LHCN-M2 (cell line): ENCODE measurements around the gene NDUFA11. TPM values are rescaled to one million over a fixed set of nuclear protein-coding genes. Genes with fewer than 3 reads are reported as not detected.

ENCODE experiments used
- DNase-seq: peaks from one replicate; pipeline ENCODE4 v3.0.0-alpha.2; 2012; ENCODE audit warnings: low read depth
- total RNA-seq: library from RNA; depleted of rRNA; stranded (reverse); fragments of >200 nt; gene quantifications from 2 replicates; pipeline ENCODE4 v1.2.3, GENCODE V29; 2014

NDUFA11 gene
- total RNA-seq, 1 experiment from 2014 or later, result 188 TPM

DNA sequence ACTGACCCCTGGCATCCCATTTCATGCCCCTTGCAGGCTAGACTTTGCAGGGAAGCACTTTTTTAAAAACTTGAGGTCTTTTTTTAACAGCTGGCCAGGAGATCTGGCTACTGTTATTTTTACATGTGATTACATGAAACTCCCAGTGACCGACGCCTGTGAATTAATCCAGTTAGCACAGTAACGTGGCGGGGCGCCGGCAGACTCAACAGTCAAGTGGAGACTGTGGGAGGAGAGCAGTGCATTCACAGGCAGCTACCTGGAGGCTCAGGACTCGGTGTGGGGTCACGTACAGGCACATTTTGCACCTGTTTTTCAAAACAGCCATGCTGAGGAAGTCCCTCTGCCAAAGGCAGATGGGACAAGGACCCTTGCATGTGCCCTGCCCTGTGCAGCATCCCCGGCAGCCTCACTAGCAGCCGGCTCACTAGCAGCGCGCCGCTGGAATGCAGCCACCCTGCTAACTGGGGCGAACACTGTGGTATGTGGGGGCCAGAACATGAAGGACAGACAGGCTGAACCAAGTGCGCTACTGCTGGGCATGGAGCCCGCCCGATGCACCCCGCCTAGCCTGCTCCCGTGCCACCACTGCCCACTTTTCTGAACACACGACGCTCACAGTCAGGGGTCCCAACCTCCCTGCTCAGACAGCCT, 29.1 kb upstream of the NDUFA11 start:
- no peak for DNase-seq

DNA sequence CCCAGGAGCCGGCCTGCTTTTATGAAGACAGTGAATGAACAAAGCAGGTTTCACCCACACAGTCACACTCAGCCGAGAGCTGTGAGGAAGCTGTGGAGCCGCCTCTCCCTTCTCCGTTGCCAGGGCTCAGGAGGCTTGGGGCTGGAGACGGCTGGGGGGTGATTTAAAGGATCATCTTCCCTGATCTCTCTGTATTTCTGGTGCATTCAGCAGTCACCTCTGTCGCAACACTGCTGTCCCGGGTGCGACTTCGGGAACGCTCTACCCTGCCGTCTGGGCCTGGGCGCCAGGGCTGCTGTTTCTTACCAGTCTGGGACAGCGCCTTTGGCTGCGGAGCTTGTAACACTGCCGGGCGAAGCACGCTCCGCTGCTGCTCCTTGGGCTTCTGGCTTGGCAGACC, 28.6 kb upstream of the NDUFA11 start:
- no peak for DNase-seq

DNA sequence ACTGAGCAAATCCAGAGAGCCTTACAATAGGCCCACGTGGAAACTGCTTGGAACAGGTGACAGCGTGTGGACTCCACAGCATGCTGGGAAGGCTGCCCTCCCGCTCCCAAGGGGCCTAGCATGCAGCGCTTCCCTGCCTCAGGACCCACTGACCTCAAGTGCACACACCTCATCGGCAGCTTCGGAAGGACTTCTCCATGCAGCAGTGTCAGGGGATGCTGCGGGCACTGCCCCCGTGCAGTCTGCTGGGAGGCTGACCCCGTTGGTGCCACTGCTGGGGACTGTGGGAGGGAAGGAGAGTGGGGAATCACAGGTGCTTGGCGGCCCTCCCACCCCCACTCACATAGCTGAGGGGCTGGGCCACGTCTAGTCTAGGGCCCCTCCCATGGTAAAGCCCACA, 27.7 kb upstream of the NDUFA11 start:
- no peak for DNase-seq

DNA sequence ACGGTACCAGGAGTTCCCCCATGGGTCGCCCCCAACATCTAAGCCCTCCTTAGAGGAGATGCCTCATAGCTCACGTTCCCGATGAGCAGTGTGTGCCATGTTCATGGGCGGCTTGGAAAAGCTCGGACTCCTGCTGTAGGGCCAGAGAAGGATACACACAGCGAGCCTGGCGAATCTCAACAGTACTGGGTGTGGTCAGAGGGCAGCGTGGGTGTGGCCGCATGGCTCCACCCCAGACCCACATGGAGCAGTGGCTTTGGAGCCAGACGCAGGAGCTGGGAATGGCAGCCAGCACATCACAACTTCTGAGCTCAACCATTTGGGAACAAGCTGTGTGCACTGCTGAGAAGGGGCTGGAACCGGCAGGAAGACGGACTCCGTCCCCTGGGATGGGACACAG, 26.0 kb upstream of the NDUFA11 start:
- DNase-seq, result no peak

DNA sequence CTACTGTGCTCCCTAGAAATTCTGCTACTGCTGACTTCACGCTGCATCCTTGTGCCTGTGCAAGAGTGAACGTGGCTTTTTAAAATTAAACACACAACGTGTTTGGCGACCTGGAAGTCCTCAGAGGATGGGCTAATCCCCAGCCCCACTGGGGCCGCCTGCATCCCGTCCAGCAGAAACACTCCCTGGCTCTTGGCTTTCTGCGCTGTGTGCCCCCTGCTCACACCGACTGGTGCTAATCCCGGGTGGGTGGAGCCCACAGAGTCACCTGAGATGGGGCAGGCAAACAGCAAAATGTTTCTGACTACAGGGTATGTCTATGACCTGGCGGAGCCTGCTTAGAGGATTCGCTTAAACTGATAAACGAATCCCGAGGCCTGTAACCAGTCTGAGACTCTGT, 25.6 kb upstream of the NDUFA11 start:
- no peak for DNase-seq

DNA sequence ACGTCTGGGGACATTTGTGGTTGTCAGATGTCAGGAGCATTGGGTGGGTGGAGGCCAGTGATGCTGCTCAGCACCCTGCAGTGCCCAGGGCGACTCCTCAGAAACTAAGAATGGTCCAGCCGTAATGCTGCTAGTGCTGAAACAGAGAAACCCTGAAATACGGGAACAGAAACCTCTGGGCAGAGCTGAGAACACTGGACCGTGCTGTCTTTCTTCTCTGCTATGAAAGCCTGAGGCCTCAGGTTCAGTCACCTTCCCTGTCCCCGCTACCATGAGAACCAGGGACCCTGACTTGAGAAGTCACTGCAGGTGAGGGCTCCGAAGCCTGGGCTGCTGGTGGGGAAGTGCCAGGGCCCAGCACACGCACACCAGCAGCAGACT, 23.8 kb upstream of the NDUFA11 start:
- no peak for DNase-seq

DNA sequence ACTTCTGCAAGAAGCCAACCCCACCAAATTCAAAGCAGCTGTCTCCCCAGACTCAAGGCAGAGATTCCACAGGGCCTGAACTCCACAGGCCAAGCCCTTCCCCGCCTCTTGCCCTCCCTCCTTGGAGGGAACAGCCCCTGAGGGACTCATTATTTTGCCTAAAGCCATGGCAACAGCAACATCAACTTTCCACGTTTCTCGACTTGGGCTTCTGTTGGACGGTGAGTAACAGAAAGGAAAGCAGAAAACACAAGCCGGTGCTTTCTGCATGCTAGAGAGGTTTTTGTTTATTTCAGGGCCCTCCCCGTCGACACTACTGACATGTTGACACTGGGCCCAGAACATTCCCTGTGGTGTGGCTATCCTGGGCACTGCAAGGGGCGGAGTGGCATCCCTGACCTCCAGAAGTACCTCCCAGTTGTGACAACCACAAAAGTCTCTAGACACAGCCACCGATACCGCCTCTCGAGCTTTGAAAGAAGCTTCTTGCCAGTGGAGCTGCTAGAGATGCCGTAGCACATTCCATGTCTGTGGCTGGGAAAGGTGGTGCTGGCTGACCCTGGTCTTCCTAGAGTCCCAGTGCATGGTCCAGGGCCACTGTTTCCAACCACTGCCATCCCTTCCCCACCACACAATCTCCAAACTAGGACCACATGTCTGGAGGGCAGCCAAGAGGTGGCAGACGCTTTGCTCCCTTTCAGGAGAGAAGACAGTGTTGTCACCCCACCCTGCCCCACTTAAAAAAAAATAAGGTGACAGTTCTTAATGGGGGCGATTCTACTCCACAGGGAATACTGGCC, 23.3 kb upstream of the NDUFA11 start:
- DNase-seq, result peak; percentile 86

DNA sequence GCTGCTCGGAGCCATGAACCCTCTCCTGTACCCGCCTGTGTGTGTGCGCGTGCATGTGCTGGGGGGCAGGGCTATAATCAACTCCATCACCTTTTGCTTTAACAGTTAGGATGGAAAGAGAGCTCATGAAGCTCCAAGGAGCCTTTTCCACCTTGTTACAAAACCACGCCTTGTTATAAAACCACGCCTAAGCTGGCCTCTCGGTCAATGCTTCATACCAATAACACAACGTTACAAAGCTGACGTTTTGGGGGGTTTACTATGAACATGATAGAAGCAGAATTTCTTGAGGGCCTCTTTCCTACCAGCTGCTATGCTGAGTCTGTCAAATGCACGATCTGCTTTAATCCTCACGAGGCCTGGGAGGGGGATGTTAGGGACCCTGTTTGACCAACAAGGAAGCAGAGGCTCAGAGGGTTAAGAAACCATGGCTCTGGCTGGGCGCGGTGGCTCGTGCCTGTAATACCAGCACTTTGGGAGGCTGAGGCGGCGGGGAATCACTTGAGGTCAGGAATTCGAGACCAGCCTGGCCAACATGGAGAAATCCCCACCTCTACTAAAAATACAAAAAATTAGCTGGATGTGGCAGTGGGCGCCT, 22.3 kb upstream of the NDUFA11 start:
- no peak for DNase-seq

DNA sequence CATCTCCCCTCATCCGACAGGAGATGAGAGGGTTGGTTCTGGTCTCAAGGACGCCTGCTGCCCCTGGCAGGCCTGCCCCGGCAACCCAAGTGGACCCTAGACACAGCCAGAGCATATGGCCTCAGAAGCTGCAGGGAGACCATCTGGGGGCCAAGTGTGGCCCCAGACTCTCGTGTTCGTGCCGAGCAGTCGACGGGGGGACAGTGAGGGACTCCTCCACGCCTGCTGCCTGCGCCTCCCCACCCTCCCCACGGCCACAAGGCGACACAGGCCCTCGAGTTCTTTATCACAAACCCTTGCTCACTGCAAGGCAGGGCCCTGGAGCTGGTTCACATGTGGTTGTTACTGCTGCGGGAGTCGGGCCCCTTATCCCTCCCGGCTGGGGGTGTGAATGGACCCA, 19.8 kb upstream of the NDUFA11 start:
- no peak for DNase-seq

DNA sequence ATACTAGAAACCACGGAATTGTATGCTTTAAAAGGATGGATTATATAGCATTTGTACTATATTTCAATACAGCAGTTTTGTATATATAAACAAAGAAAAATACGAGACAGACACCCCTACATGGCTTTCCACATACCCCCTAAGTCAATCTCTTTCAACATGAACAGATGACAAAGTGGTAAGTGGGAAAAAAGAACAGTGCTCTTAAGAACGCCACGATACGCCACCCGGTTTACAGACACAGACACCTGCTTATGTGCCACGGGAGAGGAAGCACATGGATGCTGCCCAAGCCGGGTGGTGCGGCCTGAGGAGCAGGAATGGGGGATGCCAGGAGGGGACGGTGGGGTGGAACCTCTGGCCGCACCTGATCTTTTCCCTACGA, 18.6 kb upstream of the NDUFA11 start:
- no peak for DNase-seq

DNA sequence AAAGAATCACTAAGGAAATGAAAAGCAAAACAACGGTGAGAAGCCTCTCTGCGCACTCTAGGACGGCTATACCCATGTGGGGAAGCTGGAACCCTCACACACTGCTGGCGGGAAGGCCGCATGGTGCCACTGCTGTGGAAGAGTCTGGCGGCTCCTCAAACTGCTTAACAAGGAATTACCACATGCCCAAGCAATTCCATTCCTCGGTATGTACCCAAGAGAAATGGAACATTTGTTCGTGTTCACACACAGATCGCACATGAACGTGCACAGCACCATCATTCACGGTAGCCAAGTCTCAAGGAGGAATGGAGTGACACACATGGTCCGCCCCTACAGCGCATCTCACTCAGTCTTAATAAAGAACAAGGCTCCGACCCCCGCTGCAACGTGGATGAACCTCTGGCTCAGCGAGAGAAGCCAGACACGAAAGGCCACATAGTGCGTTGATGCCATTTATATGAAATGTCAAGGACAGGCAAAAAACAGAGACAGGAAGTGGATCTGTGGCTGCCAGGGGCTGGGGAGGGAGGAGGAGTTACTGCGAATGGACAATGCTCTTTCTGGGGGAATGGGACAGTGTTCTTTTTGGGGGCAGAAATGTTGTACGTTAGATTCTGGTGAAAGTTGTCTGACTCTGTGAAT, 18.0 kb upstream of the NDUFA11 start:
- no peak for DNase-seq

DNA sequence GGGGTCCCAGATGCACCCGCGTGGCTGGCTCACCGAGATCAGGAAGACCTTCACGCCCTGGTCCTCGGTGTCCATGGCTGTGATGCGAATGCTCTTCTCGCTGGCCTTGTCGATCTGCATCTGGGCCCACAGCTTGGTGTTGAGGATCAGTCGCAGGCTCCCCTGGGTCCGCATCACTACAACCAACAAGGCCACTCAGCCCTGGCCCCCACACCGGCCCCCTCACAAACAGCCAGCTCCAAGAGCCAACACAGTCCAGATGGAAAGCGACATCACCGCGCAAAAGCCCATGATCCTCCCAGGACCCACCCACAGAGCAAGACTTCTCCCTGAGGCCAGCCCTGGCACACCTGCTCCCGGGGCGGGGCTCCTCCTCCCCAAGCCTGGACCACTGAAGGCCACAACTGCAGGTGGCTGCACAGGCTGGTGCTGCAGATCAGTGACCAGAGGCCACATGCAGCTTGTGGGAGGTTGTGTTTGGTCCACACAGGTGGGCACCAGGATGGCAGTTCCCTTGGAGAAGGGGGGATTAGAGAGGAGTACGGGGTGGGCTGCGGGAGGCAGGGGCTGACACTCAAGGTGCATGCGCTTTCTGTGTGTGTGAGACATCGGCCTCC, 15.0 kb upstream of the NDUFA11 start:
- no peak for DNase-seq

DNA sequence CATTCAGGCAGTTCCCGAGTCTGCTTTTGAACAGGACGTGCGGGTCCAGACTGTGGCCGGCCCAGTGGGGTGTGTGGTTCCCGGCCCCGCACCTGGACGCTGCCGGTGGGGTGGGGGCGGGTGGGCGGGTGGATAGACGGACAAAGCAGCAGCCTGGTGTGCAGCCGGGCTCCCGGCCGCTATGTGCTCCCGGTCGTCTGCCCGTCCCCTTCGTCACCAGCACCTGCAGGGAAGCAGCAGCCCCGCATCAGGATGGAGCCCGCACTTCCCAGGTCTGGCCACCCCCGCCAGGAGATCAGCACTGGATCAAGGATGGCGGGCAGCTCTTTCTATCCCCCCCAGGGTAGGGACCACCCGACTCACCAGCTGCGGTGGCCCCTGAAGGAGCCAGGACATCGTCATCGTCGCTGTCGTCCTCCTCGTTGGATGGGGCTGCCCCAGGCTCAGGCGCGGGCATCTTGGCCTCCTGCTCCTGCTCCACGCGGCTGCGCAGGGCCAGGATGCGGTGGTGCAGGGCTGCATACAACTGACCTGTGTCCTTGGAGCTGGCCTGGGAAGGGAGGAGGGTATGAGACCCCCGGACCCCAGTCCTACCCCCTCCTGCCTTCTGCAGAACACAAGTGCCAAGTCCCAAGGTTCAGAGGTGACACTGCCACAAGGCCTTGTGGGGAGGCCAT, 14.0 kb upstream of the NDUFA11 start:
- no peak for DNase-seq

DNA sequence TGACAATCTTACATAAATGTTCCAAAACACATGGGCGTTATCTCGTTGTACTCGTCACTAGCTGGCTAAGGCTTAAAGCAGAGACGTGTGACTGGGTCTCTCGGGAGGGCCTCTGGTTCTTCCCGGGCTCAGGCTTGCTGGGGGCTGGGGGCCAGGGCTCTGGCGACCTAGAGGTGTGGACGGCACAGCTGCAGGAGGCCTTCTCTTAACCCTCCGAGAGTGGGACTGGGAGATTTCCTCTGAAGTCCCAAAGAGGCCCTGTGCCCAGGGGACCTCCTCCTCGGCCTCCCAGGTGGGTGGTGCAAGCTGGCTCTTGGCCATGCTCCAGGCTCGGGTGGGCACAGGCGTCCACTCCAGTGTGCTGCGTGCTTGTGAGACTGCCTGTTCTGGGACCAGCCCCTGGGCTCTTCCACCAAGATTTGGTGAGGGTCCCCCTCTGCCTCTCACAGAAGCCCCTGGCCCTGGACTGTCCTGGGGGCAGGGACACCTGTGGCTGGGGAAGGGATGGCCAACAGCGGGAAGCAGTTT, 12.7 kb upstream of the NDUFA11 start:
- DNase-seq, result no peak

DNA sequence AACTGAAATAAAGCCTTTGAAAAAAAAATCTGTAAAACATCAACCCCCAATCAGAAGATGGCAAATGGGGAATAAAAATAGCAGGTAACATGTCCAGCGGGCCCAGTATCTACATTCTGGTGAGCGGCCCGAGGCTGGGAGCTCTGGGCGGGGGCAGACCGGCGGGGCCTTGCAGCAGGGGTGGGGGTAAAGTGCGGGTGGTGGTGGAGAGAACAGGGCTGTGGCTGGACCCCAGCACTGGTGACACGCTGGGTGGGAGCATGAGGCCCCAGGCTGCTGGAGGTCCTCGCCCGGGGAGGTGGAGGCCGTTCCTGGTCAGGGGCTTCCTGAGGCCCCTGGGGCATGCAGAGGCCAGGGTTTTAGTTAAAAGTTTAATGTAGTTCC, 12.2 kb upstream of the NDUFA11 start:
- no peak for DNase-seq

DNA sequence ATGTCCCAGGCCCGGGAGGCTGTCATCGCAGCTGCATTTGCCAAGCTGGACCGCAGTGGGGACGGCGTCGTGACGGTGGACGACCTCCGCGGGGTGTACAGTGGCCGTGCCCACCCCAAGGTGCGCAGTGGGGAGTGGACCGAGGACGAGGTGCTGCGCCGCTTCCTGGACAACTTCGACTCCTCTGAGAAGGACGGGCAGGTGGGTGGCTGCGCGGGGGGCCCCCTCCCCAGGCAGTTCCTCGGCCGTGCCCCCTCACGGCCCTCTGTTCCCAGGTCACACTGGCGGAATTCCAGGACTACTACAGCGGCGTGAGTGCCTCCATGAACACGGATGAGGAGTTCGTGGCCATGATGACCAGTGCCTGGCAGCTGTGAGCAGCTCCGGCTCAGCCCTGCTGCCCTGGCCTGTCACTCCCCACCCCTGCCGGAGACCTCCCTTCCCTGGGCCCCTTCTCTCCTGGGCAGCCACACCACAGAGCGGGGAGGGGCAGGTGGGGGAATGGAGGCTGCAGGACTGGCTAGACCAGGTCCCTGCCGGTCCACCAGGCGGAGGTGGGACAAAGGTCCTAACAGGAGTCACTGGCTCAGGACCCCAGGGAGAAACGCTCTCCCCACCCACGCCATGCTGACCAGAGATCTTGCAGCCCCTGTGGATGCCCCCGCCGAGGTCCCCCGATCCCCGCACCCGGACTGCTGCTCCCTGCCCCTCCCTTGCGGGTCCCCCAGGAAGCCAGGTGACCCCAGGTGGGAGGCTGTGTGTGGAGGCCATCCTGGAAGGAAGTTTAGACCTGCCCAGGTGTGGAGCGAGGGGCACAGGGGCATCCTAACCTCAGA, 11.6 kb upstream of the NDUFA11 start:
- no peak for DNase-seq

DNA sequence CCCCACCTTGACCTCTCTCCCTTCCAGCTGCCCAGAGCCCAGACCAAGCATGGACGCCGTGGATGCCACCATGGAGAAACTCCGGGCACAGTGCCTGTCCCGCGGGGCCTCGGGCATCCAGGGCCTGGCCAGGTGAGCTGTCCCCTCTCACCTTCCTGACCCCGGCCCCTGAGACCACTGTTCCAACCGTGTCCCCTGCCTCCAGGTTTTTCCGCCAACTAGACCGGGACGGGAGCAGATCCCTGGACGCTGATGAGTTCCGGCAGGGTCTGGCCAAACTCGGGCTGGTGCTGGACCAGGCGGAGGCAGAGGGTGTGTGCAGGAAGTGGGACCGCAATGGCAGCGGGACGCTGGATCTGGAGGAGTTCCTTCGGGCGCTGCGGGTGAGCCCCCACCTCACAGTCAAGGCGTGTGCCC, 10.8 kb upstream of the NDUFA11 start:
- no peak for DNase-seq

DNA sequence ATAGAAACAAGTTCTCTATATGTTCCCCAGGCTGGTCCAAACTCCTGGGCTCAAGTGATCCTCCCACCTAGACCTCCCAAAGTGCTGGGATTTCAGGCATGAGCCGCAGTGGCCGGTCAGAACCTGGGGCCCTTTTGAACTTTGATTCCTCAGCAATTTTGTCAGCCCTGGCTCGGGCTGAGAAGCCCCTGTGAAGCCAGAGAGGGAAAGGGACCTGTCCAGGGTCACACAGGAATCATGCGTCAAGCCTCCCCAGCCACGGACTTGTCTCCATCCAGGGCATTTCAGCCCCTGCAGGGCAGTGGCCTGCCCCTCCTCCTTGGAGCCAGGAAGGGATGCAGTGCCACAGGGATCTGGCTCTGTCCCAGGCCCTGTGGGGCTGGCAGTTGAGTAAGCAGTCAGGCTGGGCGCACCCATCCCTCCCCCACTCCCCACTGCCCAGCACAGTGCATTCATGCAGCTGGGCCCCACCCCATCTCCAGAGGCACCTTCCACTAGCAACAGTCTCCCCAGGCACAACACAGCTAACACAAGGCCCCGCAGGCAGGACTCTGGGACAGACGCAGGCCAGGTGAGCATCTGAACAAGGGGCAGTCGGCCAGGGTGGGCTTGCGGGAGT, 10.3 kb upstream of the NDUFA11 start, which contains the start of gene CAPS:
Gene CAPS (plus strand): TSS at position 516 of the 619 bp plus-strand sequence. CDS start 153 bp downstream, outside the sequence.
- peak; percentile 58 for DNase-seq

DNA sequence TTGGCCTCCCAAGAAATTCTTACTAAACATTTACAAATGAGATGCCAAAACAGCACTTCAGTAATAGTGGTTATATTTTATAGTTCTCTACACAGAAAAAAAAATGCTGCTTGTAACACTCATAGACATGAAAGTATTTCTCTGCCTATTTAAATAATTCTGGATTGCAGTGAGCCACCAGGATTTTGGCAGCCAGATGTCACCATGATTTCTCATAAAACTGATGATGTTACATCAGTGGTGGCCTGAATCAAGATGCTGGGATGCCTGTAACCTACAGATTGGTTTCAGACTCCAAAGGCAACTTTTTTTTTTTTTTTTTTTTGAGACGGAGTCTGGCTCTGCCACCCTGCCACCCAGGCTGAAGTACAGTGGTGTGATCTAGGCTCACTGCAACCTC, 7.8 kb upstream of the NDUFA11 start:
- DNase-seq, result no peak

DNA sequence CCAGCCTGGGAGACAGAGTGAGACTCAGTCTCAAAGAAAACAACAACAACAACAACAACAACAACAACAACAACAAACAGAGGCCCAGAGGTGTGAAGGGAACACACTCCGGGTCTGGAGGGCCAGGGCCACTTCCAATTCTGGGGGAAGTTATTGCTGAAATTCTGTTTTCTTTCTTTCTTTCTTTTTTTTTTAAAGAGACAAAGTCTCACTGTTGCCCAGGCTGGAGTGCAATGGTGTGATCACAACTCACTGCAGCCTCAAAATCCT, 7.0 kb upstream of the NDUFA11 start:
- DNase-seq, result no peak
